Retina (tissue), 1 donor: ENCODE results near the gene VPS37C.
"Not testable (repeated sequence)": the region's sequence is repeated elsewhere in the genome, so short reads cannot be mapped to it uniquely, and the experiment has no call there.

Experiments used
- DNase-seq: peaks from one replicate; pipeline ENCODE4 v3.0.0-alpha.2; 2016

The VPS37C gene

GRCh38 chr11:61161190-61162091, at the start of gene VPS37C:
Gene VPS37C, minus strand, starts transcription at chr11:61161426. Its CDS starts 22,597 bp downstream, at chr11:61138829.
- peak; percentile 97 for DNase-seq

DNA sequence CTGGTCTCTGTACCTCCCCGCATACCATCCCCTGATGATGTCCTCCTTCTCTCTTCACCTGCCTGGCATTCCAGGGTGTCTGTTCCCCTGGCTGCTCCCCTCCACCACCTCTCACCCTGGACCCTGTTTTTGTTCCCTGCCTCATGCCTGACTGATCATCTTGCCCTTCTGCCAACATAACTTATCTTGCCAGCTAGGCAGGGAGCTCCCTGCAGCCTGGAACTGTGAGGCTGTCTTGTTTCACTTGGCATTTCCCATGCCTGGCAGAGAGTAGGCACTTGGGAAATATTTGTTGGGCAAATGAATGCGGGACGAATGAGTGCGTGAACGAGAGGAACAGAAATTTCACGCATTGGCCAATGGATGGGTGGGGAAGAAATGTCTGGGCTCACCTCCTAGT, 49.4 kb upstream of the VPS37C start:
- DNase-seq = not testable (repeated sequence)

- not testable (repeated sequence) for DNase-seq
These were observed 46.5 kb upstream of the VPS37C start for GRCh38 chr11:61207636-61208310.

DNA sequence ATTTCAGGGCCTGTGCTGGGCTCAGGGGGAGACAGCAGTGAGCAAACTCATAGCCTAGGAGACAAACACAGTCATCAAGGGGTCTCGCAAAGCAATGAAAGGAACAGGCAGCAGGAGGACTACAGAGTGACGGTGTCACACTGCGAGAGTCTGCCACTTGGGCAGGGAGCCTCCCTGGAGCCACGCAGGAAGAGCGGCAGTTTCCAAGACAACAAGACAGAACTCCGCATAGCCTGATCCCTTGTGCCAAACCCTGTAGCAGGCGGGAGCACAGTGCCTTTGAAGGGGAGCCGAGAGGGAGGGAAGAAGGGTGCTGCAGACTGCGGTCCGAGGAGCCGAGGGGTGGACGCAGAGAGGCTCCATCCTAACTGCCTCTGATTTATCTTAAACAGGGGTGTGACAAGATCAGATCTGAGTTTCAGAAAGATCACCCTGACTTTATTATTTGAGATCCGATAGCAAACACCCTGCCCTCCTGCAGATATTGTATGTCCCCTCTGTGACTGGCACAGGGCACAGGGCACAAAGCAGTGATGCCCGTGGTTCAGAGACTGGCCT, 43.4 kb upstream of the VPS37C start:
- DNase-seq = peak; percentile 40

GRCh38 chr11:61203873-61204272, 42.6 kb upstream of the VPS37C start:
- not testable (repeated sequence) for DNase-seq

DNA sequence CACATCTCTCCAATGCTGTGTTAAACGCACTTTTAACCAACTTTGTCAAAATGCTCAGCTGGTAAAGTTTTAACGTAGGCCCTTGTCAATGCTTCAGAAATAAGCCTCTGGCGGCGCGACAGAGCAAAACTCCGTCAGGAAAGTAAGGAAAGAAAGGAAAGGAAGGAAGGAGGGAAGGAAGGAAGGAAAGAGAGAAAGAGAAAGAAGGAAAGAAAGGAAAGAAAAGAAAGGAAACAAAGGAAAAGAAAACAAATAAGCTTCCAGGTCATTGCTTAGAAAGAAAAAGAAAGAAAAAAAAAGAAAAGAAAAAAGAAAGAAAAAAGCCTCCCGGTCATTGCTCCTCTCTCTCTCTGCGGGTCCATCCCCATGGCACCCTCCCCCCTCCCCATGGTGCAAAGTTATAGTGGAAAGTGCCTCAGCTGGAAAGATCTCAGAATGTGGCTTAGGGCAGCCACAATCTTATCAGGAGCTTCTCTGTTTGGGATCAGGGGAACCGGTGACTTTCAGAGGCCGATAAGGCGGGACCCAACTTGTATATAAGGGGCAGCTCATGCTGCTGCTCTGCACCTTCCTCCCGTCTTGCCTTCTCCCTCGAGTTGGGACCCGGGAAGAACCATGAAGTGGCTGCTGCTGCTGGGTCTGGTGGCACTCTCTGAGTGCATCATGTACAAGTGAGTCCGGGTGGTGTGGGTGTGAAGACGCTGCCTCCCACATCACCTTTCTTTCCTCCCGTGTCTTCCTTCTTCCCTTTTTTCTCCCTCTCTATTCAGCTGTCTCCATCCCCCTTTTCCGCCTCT, 41.9 kb upstream of the VPS37C start, which contains the start of gene PGA3:
Gene PGA3 (plus strand): TSS at position 566 of the 797 bp plus-strand sequence. CDS start 50 bp downstream, at position 616.
- not testable (repeated sequence) for DNase-seq

DNA sequence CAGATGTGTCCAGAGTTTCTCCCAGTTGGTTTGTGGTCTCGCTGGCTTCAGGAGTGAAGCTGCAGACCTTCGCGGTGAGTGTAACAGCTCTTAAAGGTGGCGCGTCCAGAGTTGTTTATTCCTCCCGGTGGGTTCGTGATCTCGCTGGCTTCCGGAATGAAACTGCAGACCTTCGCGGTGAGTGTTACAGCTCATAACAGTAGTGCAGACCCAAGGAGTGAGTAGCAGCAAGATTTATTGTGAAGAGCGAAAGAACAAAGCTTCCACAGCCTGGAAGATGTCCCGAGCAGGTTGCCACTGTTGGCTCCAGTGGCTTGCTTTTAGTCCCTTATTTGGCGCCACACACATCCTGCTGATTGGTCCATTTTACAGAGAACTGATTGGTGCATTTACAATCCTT, 40.2 kb upstream of the VPS37C start:
- DNase-seq = no peak

DNA sequence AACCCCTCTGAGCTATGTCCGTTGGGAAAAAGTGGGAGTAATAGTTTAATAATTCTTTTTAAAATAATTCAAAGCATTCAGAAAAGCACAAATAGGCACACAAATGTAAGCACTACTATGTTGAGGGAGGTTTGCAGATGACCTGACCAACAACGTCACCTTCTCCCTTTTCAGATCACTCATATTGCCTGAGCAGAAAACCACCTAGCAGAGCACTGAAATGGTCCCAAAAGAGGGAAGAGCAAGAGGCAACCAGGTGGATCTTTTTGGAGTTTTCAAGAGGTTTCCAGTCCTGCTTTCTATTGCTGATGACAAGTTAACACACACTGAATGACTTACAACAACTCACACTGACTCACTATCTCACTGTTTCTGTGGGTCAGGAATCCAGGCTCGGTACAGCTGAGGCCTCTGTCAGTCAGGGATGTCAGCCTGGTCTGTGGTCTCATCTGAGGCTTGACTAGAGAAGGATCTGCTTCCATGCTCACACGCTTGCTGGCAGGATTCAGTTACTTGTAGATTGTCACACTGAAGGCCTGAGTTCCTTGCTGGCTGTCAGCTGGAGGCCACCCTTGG, 37.8 kb upstream of the VPS37C start:
- DNase-seq = no peak

GRCh38 chr11:61198361-61198760, 37.1 kb upstream of the VPS37C start:
- DNase-seq = peak; percentile 19

- no peak for DNase-seq
These were observed 34.5 kb upstream of the VPS37C start for GRCh38 chr11:61195719-61196118.

DNA sequence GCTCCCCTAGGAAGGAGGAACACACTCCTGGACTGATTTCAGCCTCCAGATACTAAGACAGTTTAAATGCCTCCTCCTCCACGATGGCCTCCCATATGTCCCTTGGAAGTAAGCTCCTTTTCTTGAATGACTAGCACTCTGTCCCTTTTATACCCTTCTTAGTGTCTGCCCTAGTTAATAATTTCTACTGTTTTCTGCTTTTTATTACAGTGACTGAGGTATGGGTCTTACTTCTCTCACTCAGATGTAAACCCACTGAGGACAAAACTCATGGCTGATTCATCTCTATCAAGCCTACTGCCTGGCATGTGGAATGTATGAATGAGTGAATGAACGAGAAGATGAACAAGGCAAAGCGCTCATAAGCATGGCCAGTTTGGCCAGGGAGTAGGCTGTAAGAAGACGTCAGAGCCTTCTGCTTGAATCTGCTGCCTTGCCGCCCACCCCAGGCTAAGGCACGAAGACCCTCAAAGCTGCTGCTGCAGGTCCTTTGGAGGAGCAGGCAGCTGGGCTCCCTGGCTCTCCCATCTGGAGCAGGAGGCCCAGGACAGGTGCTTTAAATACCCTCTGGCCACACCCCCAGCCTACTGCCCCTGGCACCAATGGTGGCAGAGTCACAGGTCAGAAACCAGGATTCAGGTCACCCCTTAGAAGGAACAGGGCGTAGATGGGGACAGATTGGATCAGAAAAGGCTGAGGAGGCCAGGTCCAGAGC, 33.9 kb upstream of the VPS37C start:
- no peak for DNase-seq

- DNase-seq = no peak
These were observed 33.0 kb upstream of the VPS37C start for GRCh38 chr11:61194169-61194671.

DNA sequence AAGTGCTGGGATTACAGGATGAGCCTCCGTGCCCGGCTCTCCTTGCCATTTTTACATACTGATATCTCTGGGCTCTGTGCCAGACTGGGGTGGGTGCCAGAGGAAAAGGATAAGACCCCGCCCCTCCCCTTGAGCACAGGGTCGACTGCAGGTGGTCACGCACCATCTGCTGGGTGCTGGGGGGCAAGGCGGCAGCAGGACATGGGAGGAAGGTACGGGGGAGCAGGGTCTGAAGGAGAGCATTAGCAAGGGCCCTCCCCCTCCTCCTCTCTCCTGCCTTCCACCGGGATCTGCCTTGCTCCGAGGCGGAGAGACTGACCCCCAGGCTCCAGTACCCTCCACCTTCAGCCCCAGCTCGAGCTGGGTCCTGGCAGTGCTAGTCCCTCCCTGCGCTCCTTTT, 32.4 kb upstream of the VPS37C start:
- DNase-seq = no peak

DNA sequence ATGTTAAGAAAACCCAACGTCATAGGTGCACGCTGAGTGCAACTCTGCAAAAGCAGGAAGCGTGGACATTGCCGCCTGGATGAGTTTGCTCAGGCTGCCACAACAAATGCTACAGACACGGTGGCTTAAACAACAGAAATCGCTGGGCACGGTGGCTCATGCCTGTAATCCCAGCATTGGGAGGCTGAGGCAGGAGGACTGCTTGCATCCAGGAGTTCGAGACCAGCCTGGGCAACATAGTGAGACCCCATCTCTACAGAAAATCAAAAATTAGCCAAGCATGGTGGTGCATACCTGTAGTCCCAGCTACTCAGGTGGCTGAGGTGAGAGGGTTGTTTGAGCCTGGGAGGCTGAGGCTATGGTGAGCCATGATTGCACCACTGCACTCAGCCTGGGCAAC, 28.7 kb upstream of the VPS37C start:
- DNase-seq = no peak

DNA sequence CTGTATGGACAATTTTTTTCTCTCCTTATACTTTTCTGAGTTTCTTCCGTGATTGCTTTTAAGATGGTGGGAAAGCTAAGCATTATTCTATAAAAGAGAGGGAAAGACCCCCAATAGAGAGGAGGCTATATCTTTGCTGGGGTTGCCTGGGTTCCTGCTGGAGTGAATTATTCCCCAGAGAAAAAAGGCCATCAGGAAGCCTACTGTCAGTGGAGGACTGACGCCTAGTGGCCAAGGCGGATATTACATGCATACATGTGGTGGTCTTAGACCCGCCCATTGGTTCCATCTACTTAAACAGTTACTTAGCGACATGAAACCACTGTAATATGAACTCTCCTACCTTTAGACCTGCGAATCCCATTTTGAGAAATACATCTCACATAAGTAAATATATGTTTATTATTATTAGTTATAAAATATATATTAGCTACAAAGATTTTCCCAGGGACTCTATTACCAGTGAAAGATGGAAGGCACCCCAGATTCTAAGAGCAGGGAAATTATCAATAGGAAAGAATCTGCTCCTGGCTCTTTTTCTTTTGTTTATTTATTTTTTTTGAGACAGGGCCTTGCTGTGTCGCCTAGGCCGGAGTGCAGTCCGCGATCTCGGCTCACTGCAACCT, 26.4 kb upstream of the VPS37C start:
- DNase-seq = peak; percentile 81

DNA sequence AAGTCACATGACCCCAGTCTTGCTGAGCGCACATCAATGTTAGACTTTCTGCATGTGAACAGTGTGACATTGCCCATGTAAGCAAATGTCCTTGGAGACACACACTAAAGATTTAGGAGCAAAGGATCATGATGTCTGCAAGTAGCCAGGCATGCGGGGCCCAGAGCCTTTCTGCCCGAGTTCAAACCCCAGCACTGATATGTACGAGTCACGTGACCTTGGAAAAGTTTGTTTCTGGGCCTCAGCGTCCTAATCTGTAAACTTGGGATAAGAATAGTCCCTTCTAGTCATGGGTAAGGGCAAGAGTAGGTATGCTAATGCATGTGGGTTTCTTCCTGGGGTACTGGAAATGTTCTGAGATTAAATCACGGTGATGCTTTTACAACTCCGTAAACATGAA, 25.3 kb upstream of the VPS37C start:
- DNase-seq = no peak

- no peak for DNase-seq
These were observed 22.4 kb upstream of the VPS37C start for GRCh38 chr11:61183645-61184044.

- DNase-seq = no peak
These were observed 20.3 kb upstream of the VPS37C start for GRCh38 chr11:61181489-61181888.

DNA sequence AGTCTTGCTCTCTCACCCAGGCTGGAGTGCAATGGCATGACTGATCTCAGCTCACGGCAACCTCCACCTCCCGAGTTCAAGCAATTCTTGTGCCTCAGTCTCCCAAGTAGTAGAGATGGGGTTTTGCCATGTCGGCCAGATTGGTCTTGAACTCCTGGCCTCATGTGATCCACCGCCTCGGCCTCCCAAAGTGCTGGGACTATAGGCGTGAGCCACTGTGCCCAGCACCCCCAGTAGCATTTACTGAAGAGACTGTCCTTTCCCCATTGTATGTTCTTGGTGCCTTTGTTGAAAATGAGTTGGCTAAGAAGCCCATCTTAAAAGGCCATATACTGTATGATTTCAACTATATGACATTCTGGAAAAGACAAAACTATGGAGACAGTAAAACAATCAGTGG, 19.0 kb upstream of the VPS37C start:
- DNase-seq = not testable (repeated sequence)

- DNase-seq = no peak
These were observed 15.2 kb upstream of the VPS37C start for GRCh38 chr11:61176446-61176845.

- DNase-seq = no peak
These were observed 13.7 kb upstream of the VPS37C start for GRCh38 chr11:61174949-61175348.
